Measurements from ENCODE around the gene GTF3C2. TPM values are rescaled to one million over a fixed set of nuclear protein-coding genes. Genes with fewer than 3 reads are reported as not detected.

GTF3C2 gene
- total and polyA plus RNA-seq, 8 donors: 21.2 to 34.3 (median 27.7) TPM

DNA sequence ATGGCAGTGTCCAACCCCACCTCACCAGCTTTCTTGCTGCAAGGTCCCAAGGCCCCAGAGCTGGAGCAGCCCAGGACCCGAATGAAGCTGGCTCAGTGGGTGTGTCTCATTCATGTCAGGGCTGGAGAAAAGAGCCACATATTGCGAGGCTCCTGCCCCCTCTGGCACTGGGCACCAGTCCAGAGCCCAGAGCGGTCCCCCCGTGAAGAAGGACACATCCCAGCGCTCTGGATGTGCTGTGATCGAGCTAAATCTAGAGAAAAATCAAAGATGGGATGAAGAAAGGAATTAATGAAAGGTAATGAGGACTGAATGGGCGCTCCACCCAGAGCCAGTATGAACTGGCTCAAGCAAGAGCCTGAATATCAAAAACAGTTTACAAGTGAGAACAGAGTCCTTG lies 20.4 kb downstream of the GTF3C2 start:
- 95% methylated on average over 7 of the region's 7 CpGs for WGBS, 2 donors
- H3K4me1 ChIP-seq: no peaks in the 10 kb centered on the region
- no peaks in the 10 kb centered on the region for H3K27me3 ChIP-seq
- ATAC-seq (no peak), FAIRE-seq (no peak), DNase-seq (no peak)
- no peaks in the 10 kb centered on the region for H3K9me3 ChIP-seq
- H3K4me3 ChIP-seq: no peak overlapping the region
- peaks cover 9 to 68% (median 22%) of the 10 kb centered on the region in 3 donors for H3K36me3 ChIP-seq
- no peak overlapping the region for H3K27ac ChIP-seq
- TF ChIP-seq, protein P1, sequence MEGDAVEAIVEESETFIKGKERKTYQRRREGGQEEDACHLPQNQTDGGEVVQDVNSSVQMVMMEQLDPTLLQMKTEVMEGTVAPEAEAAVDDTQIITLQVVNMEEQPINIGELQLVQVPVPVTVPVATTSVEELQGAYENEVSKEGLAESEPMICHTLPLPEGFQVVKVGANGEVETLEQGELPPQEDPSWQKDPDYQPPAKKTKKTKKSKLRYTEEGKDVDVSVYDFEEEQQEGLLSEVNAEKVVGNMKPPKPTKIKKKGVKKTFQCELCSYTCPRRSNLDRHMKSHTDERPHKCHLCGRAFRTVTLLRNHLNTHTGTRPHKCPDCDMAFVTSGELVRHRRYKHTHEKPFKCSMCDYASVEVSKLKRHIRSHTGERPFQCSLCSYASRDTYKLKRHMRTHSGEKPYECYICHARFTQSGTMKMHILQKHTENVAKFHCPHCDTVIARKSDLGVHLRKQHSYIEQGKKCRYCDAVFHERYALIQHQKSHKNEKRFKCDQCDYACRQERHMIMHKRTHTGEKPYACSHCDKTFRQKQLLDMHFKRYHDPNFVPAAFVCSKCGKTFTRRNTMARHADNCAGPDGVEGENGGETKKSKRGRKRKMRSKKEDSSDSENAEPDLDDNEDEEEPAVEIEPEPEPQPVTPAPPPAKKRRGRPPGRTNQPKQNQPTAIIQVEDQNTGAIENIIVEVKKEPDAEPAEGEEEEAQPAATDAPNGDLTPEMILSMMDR (IDR thresholded peaks at IDR 0.05): no peak
- intact Hi-C loops (cut with DNase I): no loop called here

DNA sequence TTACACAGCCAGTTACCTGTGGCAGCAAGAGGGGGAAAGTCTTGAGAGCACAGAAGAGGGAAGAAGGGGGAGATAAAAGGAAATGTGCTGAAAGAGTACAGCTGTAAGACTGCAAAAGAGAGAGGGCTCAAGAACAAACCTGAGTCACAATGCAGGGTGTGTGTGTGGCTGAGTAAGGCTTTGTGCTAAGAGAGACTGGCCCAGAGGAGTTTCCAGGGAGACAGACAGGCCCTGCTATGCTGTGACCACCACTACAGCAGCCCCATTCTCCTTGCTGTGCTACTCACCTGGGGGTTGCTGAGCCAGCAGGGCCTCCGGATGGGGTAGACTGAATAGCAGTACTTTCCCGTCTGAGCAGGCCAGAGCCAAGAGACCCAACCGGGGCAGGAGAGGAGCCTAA lies 21.3 kb downstream of the GTF3C2 start:
- ATAC-seq (no peak), DNase-seq (no peak), FAIRE-seq (no peak)
- Histone ChIP-seq H3K27ac (no peak overlapping the region), H3K4me1 (no peaks in the 10 kb centered on the region), H3K9me3 (no peaks in the 10 kb centered on the region), H3K36me3 (peaks cover 9 to 59% (median 17%) of the 10 kb centered on the region in 3 donors), H3K4me3 (no peak overlapping the region), H3K27me3 (no peaks in the 10 kb centered on the region)
- intact Hi-C loops (cut with DNase I): no loop called here
- WGBS, 2 donors: 95% methylated on average over 3 of the region's 3 CpGs
- TF ChIP-seq, protein P1 (IDR thresholded peaks at IDR 0.05): no peak

DNA sequence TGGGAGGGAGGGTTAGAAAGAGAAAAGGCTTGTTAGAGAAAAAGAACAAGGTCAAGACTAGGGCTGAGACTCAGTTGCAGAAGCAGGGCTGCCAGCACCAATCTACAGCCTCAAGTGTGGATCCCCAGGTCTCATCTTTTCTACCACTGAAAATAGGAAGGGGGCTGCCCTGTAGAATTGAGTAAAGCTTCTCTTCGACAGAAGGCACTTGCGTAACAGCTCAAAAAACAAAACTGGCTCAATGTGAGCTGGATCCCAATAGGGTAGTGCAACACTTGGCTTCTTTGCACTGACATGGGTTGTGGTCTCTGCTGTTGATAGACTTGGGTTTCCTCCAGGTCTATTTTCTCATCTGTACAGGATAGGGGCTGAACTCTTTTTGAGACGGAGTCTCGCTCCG lies 31.8 kb downstream of the GTF3C2 start:
- 96 to 99% methylated on average over 5 of the region's 5 CpGs for WGBS, 2 donors
- H3K4me1 ChIP-seq: peaks cover 8 to 26% (median 21%) of the 10 kb centered on the region in 3 donors
- intact Hi-C loops (cut with DNase I): no loop called here
- TF ChIP-seq, protein P1 (IDR thresholded peaks at IDR 0.05): no peak
- no peak for FAIRE-seq
- H3K4me3 ChIP-seq: no peak overlapping the region
- no peaks in the 10 kb centered on the region for H3K9me3 ChIP-seq
- H3K27me3 ChIP-seq: no peaks in the 10 kb centered on the region
- ATAC-seq: no peak
- H3K36me3 ChIP-seq: peaks cover 0 to 30% (median 11%) of the 10 kb centered on the region in 3 donors
- no peak for DNase-seq
- H3K27ac ChIP-seq: peak overlapping the region in 1 of 4 donors; percentile 94

DNA sequence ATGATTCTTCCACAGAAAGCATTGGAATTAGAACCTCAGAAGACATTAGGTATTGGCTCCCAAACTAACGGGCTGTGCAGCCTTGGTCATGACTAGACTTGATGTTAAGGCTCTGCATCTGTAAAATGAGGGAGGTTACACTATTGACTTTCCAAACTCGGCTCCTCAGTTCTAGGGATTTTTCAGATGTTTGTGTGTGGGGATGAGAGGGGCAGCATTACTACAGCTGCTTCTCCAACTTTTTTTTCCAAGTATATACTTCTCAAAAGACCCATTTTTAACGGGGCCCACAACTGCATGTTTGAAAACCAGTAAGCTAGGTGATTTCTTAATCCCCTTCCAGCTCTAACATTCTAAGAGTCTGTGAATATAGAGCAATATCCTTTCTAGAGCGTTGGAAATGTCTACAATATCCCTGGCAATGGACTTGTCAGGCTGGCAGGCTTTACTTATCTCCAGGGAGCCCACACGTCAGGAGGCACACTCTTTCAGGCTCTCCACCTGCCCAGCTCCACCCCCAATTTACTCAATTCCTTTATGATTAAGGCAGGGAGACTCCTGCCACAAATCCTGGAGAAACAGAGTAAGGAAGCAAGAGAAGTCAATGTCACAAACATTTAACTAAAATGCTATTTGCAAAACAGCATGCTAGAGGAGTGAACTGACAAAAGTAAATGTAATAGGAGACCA lies 32.8 kb downstream of the GTF3C2 start:
- intact Hi-C loops (cut with DNase I): no loop called here
- DNase-seq: no peak

More for the DNA sequence above, 32.8 kb downstream of the GTF3C2 start:
- peaks cover 8 to 26% (median 21%) of the 10 kb centered on the region in 3 donors for H3K4me1 ChIP-seq
- ATAC-seq: peak; percentile 4 to 15 (median 14)
- no peaks in the 10 kb centered on the region for H3K9me3 ChIP-seq
- 4 to 6% methylated on average over 5 of the region's 5 CpGs for WGBS, 2 donors
- H3K4me3 ChIP-seq: peak overlapping the region; percentile 71 to 82 (median 77)
- H3K36me3 ChIP-seq: peaks cover 0 to 20% (median 1%) of the 10 kb centered on the region in 3 donors
- TF ChIP-seq, protein P1 (IDR thresholded peaks at IDR 0.05): no peak
- FAIRE-seq: no peak
- peak overlapping the region; percentile 93 to 95 (median 94) for H3K27ac ChIP-seq
- no peaks in the 10 kb centered on the region for H3K27me3 ChIP-seq

Data from pancreas (tissue), 10 donors.